ENCODE results near the gene KIAA1549. TPM values are rescaled to one million over a fixed set of nuclear protein-coding genes. Genes with fewer than 3 reads are reported as not detected.

KIAA1549 gene
- polyA plus RNA-seq, 1 donor = 9.9 TPM

DNA sequence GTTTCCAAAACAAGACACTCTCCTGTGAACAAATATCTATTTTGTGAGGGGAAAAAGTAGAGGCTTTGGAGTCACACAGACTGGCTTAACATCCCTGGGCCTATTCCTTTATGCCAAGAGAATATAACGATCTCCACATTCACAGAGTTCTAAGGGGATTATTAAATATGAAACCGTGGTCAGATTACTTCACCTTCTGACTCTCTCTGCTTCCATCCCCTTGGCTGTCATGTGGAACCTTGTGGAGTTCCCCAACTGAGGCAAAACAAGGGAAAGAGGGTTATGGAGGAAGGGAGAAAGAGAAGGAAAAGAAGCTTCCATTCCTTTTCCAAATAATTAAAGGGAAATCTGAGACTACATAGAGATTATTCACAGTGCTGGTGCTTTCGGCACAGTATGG lies 127.7 kb downstream of the KIAA1549 start:
- DNase-seq (ENCODE audit: low read depth) = no peak

DNA sequence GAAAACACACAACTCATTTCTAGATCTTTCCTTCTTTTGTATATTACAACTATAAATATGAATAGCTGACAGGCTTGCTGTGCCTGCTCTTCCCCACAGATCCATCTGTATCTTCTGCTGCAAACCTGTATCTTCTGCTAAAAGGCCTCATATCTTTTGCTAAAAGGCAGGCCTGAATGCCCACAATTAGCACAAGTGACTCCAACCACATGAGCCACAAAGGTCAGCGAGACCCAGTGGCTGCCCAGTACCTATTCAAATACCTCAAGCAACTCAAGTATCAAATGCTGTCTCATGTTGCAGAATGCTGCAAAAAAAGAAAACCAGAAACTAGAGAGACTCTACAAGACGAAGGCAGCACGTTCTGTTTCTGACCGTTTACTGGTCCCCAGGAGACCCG lies 128.7 kb downstream of the KIAA1549 start:
- DNase-seq (ENCODE audit: low read depth) = no peak

DNA sequence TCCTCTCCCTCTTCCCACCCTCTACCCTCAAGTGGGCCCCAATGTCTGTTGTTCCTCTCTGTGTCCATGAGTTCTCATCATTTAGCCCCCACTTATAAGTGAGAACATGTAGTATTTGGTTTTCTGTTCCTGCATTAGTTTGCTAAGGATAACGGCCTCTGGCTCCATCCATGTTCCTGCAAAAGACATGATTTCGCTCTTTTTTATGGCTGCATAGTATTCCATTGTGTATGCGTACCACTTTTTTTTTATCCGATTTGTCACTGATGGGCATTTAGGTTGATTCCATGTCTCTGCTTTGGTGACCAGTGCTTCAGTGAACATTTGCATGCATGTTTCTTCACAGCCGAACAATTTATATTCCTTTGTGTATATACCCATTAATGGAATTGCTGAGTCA lies 131.5 kb downstream of the KIAA1549 start:
- no peak for DNase-seq (ENCODE audit: low read depth)

DNA sequence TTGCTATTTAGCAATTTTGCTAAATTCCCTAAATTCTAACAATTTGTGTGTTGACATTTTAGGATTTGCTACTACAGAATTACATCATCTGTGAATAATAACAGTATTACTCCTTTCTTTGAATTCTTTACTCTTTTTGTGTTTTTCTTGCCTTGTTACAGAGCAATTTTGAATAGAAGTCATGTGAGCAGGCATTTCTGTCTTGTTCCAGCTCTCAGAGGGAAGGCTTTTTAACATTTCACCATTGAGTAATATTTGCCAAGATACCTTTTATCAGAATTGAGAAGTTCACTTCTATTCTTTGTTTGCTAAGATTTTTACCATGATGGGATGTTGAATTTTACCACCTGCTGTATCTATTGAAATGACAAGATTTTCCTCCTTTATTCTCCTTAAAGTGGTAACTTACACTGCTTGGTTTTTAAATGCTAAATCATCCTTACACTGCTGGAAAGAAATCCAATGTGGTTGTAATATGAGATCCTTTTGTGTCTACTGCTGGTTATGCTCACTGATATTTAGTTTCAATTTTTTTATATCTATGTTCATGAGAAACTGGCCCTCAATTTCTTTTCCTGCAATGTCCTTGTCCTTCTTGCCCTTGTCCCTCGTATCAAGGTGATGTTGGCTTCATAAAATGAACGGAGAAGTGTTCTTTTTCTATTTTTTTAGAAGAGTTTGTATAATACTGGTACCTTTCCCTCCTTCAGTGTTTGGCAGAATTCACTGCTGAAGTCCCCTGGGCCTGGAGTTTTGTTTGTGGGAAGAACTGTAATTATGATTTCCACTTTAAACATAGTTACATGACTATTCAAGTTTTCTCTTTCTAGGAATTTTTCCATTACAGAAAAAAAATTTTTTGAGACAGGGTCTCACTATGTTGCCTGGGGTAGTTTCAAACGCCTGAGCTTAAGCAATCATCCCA lies 132.9 kb downstream of the KIAA1549 start:
- no peak for DNase-seq (ENCODE audit: low read depth)

DNA sequence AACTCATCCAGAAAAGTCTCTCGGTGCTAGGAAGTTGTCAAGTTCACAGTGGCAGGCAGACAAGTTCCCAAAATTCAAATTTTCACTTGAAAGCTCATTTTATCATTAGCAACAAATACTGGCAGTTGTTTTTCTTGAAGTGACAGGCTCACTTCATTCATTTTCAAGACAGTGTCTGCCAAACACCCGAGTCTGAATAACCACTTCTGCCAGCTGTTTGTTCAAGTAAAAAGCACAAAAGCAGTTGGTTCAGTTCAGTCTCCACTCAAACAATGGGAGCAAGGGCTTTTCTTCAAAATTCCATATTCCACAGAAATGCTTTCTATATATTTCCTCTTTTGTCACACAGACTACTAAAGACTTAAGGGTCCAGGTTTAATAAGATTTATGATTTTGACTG lies 135.5 kb downstream of the KIAA1549 start:
- no peak for DNase-seq (ENCODE audit: low read depth)

DNA sequence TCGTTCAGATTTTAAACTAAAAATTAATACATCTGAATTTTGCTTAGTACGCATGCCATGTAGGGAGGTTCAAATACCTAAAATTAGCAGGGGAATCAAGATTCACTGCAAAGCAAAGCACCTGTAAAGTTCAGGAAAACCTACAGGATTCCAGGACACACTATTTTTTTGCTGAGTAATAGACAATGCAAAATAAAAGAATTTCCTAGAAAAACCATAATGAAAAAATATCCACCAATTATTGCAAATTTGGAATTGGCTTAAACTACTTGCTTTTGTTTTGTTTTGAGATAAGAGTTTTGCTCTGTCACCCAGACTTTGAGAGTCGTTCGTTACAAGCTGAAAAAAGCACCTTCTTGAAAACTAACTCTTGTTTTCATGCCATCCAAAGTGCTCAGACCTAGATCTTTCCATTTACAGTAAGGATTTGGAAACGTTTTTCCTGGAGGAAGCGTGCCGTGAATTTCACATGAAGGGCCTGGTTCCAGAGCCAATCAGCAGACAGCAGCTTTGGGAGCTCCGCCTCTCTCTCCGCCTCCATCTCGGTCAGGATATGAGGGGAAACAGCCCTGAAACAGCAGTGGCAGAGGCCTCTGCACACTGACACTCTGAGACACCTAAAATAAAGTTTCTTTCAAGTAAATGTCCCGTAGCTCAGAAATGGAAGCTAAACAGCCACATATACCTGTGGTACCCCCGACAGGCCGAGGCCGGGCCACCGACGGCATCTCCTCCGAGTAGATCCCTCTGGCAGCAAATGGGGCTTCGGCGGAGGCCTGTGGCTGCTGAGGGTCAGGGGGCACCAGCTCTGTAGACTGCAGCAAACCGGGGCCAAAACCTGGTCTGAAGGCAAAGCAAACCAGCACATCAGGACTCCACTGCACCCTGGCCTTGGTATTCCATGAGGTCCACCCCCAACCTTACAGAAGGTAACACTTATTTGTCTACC lies 137.3 kb downstream of the KIAA1549 start:
- DNase-seq (ENCODE audit: low read depth) = no peak

DNA sequence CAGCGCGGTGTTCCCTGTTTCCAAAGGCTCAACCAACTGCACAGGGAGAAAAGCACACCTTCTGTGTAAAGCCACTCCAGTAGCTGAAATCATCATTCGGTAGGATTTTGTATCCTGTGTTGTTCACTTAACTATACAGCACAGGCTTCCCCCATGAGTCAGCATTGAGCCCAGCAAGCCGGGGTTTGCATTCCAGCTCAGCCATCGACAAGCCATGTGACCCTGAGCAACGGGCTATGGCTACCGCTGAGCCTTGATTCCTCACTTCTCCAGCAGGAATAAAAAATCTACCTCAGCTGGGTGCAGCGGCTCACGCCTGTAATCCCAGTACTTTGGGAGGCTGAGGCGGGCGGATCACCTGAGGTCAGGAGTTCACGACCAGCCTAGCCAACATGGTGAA lies 139.1 kb downstream of the KIAA1549 start:
- DNase-seq (ENCODE audit: low read depth) = no peak

DNA sequence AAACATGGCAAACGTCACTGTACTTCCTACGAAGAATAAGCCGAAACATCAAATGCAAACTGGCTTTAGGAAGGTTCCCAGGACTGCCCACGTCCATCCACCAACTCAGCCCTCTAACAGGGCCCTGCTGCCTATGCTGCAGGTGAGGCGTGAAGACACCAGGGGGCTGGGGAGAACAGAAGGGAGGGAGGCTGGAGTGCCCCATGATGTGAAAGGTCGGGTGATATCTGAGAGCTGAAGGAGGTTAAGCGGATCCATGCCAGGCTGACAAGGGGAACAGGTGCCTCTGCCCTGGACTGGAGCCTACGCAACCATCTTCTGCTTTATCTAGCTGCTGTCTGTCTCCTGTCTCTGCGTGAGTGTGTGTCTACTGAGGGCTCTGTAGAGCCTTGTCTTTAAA lies 143.0 kb downstream of the KIAA1549 start:
- no peak for DNase-seq (ENCODE audit: low read depth)

DNA sequence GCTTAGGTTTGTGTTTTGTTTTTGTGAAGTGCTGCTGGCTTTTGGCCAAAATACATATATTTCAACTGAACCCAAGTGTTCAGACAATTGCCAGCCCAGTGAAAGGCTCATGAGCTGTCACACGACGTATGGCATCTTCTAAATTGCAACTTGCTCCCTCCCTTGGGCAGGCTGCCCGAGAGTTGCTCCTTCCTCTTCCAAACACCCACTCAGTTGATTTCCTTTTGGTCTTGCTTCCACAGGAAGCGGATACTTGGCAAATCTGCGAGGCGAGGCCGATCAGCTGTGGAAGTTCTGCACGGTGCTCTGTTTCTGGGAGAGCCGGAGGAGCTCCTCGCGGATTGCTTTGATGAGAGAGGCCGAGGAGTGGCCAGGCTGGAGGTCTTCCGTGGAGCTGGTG lies 143.6 kb downstream of the KIAA1549 start:
- DNase-seq (ENCODE audit: low read depth) = no peak

DNA sequence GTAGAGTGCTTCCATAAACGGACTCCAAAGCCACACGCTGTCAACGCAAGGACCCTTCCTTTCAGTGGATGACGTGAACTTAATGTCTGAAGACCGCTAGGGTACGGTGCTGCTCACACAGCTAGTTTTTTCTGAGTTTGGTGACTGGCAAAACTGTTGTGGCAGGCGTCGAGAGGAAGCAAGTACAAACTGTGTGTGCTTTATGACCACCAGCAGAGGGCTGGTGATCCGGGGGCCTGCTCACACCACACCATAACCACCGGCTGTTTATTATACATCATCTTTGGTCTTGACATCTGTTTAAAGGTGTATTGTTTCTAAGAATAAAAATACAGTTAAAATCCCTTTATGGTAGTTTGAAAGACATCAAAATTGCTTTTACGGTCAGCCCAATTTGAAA lies 146.1 kb downstream of the KIAA1549 start:
- no peak for DNase-seq (ENCODE audit: low read depth)

DNA sequence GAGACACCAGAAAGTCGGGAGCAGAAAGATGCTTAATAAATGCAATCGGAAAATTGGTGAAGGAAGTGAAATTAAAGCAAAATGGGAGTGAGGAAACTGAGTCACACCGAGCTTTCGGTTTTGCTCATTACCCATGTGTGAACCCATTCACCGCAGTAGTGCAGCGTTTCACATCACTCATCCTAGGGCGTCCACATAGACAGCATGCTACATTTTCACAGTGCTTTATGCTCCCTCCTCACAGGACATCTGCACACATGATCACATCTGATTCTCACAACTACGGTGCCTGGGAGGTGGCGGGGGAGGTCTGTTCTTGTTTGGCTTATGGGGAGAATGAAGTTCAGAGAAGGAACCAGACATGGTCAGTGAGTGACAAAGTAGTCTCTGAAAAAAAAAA lies 146.6 kb downstream of the KIAA1549 start:
- DNase-seq (ENCODE audit: low read depth) = no peak

DNA sequence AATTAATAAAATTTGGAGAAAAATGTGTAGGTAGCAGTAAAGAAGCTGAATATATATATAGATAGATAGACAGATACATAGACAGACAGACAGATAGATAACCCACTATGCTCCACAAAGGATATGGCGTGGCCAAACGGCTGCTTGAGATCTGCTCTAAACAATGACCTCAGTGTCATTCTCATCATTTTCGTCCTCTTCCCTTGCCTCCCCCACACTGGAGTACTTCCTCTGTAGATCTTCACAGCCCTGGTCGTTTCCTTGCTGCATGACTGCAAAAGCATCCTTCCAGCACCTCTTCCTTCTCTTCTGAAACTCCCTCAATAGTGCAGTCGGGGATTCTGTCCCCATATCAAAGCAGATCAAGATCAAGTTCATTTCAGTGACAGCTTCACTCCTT lies 147.6 kb downstream of the KIAA1549 start:
- DNase-seq (ENCODE audit: low read depth) = no peak

DNA sequence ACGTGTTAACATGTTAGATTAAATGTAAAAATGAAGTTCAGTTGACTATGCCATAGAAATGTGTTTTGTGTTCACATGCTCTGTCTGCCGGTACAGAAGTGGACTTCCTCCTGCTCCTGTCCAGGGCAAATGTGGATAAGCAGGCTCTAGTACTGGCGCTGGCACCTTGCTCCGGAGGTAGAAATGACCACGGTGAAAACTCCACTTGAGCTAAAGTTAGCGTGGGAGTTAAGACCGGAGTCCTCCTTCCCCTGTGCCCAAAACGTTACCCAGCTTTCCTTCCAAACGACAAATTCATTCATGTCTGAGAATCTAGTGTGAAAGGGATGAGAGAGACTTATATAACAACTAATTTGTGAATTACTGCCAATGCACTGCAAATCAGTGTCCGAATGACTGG lies 148.2 kb downstream of the KIAA1549 start:
- DNase-seq (ENCODE audit: low read depth) = no peak

DNA sequence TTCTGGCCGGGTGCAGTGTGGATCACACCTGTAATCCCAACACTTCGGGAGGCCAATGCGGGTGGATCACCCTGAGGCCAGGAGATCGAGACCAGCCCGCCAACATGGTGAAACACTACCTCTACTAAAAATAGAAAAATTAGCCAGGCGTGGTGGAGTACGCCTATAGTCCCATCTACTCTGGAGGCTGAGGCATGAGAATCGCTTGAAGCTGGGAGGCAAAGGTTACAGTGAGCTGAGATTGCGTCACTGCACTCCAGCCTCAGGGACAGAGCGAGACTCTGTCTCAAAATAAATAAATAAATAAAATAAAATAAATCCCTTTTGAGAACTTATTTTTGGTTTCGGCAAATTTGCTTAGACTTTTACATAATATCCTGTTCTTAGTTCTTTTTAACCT lies 151.9 kb downstream of the KIAA1549 start:
- DNase-seq (ENCODE audit: low read depth) = no peak

DNA sequence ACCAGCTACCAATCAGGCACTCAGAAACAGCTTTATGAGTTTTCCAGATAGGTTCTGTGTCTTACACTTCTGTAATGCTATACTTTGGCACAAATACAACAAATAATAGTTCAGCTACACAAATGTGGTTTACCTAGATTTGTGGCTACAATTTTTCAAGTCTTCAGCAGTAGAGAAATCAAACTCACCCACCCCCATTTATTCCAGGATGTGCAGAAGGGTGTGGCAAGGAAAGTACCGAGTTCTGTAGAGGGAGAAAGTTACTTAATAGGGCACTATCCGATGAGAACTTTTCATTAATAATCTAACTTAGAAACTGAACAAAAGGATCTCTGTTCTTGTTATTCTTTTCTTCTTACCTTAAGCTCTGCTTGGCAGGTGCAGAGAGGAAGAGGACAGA lies 152.9 kb downstream of the KIAA1549 start:
- no peak for DNase-seq (ENCODE audit: low read depth)

DNA sequence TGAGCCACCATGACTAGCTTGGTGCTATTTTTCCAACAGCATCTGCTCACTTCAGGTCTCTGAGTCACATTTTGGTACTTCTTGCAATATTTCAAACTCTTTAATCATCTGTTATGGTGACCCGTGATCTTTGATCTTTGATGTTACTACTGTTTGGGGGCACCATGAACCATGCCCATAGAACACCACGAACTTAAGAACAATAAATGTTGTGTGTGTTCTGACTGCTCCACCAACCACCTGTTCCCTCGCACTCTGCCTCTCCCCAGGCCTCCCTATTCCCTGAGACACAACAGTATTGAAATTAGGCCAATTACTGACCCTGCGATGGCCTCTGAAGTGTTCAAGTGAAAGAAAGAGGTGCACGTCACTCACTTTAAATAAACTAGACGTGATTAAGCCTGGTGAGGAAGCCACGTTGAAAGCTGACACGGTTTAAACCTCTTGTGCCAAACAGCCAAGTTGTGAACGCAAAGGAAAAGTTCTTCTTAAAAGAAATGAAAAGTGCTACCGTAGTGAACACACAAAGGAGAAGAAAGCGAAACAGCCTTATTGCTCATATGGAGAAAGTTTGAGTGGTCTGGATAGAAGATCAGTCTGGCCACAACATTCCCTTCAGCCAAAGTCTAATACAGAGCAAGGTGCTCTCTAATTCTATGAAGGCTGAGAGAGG lies 156.0 kb downstream of the KIAA1549 start:
- no peak for DNase-seq (ENCODE audit: low read depth)

DNA sequence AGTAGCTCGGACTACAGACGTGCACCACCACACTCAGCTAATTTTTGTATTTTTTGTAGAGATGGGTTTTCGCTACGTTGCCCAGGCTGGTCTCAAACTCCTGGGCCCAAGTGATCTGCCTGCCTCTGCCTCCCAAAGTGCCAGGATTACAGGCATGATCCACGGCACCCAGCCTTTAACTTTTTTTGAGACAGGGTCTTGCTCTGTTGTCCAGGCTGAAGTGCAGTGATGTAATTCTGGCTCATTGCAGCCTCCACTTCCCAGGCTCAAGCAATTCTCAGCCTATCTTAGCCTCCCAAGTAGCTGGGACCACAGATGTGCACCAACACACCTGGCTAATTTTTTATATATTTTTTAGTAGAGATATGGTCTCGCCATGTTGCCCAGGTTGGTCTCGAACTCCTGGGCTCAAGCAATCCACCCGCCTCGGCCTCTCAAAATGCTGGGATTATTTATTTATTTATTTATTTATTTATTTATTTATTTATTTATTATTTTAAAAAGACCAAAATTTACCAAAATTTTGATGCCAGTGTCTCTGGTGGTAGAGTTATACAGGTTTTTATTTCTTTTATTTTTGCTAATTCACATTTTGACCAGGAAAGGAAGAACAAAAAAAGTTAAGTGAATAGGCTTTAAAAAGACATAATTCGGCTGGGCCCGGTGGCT lies 158.2 kb downstream of the KIAA1549 start:
- no peak for DNase-seq (ENCODE audit: low read depth)

DNA sequence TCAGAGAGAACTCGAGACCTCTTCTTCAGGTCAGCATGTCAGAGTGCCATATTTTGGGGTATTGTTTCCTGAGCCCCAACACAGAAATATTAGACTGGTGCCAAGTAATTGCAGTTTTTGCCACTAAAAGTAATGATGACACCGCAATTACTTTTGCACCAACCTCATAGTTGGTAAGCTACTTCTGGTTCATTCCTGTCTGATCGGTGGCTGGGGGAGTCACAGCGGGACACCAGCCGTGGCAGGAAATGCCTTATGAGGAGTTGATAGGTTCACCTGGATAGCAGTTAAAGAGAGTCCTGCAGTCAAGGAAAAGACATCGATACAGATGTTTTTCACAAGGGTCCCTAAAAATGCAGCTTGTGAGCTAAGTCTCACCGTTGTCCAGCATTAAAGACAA lies 159.3 kb downstream of the KIAA1549 start:
- DNase-seq (ENCODE audit: low read depth) = no peak

DNA sequence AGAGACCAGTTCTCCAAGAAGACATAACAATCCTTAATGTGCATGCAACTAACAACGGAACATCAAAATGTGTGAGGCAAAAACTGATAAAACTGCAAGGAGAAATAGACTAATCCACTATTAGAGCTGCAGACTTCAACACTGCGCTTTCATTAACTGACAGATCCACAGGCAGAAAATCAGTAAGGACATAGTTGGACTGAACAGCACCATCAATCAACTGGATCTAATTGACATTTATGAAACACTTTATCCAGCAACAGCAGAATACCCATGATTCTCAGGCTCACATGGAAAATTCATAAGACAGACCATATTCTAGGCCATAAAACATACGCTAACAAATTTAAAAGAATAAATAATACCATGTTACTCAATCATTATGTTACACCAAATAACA lies 161.6 kb downstream of the KIAA1549 start:
- no peak for DNase-seq (ENCODE audit: low read depth)

DNA sequence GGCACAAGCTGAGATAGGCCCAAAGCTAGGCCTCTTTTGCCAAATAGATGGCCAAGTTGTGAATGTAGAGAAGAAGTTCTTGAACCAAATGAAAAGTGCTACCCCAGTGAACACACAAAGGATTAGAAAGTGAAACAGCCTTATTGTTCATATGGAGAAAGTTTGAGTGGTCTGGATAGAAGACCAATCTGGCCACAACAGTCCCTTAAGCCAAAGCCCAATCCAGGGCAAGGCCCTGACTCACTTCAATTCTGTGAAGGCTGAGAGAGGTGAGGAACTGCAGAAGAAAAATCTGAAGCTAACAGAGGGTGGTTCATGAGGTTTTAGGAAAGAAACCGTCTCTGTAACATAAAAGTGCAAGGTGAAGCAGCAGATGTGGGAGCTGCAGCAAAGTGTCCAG lies 164.5 kb downstream of the KIAA1549 start:
- DNase-seq (ENCODE audit: low read depth) = no peak

DNA sequence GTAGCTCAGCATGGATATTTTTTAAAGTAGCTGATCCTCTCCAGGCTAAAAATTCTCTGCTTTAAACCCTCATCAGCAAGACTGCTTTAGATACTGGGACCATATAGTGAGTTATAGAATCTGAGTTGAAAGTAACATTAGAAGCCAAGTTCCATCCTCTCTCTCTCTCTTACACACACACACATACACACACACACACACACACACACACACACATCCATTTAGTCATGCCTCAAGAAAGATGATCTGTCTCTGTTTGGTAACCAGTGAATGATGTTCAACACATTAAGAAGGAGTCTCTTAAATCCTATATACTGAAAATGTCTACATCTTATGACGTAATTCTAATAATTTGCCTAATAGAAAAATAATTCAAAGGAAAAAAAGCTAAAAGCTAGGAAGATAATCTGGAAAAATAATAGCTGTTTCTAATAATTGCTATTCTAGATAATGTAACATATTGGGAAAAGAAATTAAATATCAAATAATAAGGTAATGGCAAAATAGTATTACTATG lies 166.3 kb downstream of the KIAA1549 start:
- no peak for DNase-seq (ENCODE audit: low read depth)

All from forelimb muscle (tissue), 1 donor.